Panc1 (cell line): ENCODE data around the gene PIGS. TPM values are rescaled to one million over a fixed set of nuclear protein-coding genes. Genes with fewer than 3 reads are reported as not detected.

Source experiments
- ATAC-seq: fragments of 200-7000 bp; cut with Tn5 transposase; 2 replicates; pipeline ENCODE4 v1.9.1; 2020; ENCODE audit warnings: mild to moderate bottlenecking, moderate library complexity
- BruUV-seq: library from RNA; stranded (reverse); fragments of 400-500 nt; replicated peaks from 2 replicates; lab custom pipeline; 2021; lab: Mats Ljungman, UMichigan
- CTCF ChIA-PET: fragments of 300-600 bp; sonication (Branson Sonifier 250); formaldehyde crosslinking; loops from one replicate; lab custom pipeline; 2022; ENCODE audit warnings: antibody characterized with exemption; lab: Charles Lee
- POLR2A ChIA-PET: fragments of 300-600 bp; sonication (Branson Sonifier 250); formaldehyde crosslinking; loops from one replicate; lab custom pipeline; 2022; ENCODE audit warnings: antibody characterized with exemption; lab: Charles Lee
- DNase-seq: peaks from one replicate; pipeline ENCODE4 v3.0.0-alpha.2; 2010; ENCODE audit warnings: low read depth, low spot score
- H3K27ac ChIP-seq: 2 replicates; pipeline ENCODE4 v1.5.1; 2011; ENCODE audit warnings: mild to moderate bottlenecking, low read length, inconsistent platforms
- H3K27me3 ChIP-seq: fragments of 200-500 bp; sonication (Bioruptor generic); 2 replicates; pipeline ENCODE4 v1.6.0; 2014; ENCODE audit warnings: low read length, inconsistent platforms; ENCODE audit not compliant: control insufficient read depth, insufficient read depth
- H3K36me3 ChIP-seq: fragments of 200-500 bp; sonication (Bioruptor generic); 2 replicates; pipeline ENCODE4 v1.5.1; 2014; ENCODE audit warnings: inconsistent platforms, mild to moderate bottlenecking, low read length, moderate library complexity; ENCODE audit not compliant: control insufficient read depth, insufficient read depth
- H3K4me1 ChIP-seq: 2 replicates; pipeline ENCODE4 v1.5.1; 2011; ENCODE audit warnings: inconsistent platforms, mild to moderate bottlenecking, low read length, moderate library complexity; ENCODE audit not compliant: control insufficient read depth, insufficient read depth
- H3K4me3 ChIP-seq, 2 experiments: 2 replicates each; pipeline ENCODE4 v1.5.1; 2011 to 2012; ENCODE audit warnings: low read depth in 2 of 2, low read length in 2 of 2, mild to moderate bottlenecking in 2 of 2, inconsistent platforms in 1 of 2, moderate library complexity in 1 of 2
- H3K9me3 ChIP-seq: fragments of 200-500 bp; sonication (Bioruptor generic); 2 replicates; pipeline ENCODE4 v1.5.1; 2014; ENCODE audit warnings: low read depth, mild to moderate bottlenecking, inconsistent platforms, low read length, moderate library complexity; ENCODE audit not compliant: control insufficient read depth, insufficient read depth
- POLR2AphosphoS5 ChIP-seq: IDR thresholded peaks from 2 replicates; pipeline ENCODE4 v1.6.1; 2012; ENCODE audit warnings: mild to moderate bottlenecking, low read depth, low read length, moderate library complexity
- SIN3A ChIP-seq: IDR thresholded peaks from 2 replicates; pipeline ENCODE4 v1.6.1; 2012; ENCODE audit warnings: low read depth, mild to moderate bottlenecking, low read length, moderate library complexity, borderline replicate concordance; ENCODE audit not compliant: insufficient read depth
- TCF7L2 ChIP-seq: IDR thresholded peaks from 2 replicates; pipeline ENCODE4 v1.6.1; 2011; ENCODE audit warnings: mild to moderate bottlenecking, low read depth, low read length, inconsistent platforms
- in situ Hi-C: cut with HindIII; loops from 2 replicates; pipeline ENCODE4 v1.10.0; 2016; ENCODE audit warnings: low sequenced_read_pairs, low pct_unique_long_range_greater_than_20kb
- intact Hi-C: fragments of 100-400 bp; cut with micrococcal nuclease; formaldehyde crosslinking; loops from one replicate; pipeline ENCODE4 v1.10.0; 2022; ENCODE audit not compliant: unreplicated experiment
- total RNA-seq: library from RNA; stranded (reverse); gene quantifications from one replicate; pipeline ENCODE4 v1.2.1, GENCODE V29; 2021; ENCODE audit not compliant: unreplicated experiment
- TF ChIP-seq, protein P1 (sequence below): fragments of 450-650 bp; IDR thresholded peaks from 2 replicates; pipeline ENCODE4 v1.5.1; 2017; ENCODE audit warnings: mild to moderate bottlenecking
- TF ChIP-seq, protein P2 (sequence below), 2 experiments: IDR thresholded peaks; 2 replicates each; pipeline ENCODE4 v1.6.1; 2011 to 2012; ENCODE audit warnings: low read depth in 2 of 2, control low read depth in 1 of 2, low read length in 1 of 2, mild to moderate bottlenecking in 1 of 2, moderate library complexity in 1 of 2; ENCODE audit not compliant: insufficient read depth in 1 of 2

Gene PIGS
- total RNA-seq, 1 experiment from 2014 or later = 78.8 TPM

DNA sequence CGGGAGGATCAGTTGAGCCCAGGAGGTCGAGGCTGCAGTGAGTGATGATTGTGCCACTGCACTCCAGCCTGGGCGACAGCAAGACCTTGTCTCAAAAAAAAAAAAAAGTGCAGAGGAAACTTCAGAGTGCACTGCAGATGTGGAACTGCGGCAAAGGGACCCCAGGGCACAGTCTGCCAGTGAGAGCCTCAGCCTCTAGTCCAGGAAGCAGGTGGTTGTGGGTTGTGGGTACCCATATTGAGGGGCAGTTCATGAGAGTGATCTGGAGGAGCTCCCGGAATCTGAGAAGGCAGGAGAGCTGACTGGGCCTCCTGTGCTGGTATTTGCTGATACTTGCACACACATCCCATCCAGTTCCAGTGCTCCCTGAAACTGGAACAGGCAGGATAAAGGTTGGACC is 52.1 kb downstream of the PIGS start:
- no peak for TF ChIP-seq POLR2AphosphoS5
- TF ChIP-seq, protein P1, sequence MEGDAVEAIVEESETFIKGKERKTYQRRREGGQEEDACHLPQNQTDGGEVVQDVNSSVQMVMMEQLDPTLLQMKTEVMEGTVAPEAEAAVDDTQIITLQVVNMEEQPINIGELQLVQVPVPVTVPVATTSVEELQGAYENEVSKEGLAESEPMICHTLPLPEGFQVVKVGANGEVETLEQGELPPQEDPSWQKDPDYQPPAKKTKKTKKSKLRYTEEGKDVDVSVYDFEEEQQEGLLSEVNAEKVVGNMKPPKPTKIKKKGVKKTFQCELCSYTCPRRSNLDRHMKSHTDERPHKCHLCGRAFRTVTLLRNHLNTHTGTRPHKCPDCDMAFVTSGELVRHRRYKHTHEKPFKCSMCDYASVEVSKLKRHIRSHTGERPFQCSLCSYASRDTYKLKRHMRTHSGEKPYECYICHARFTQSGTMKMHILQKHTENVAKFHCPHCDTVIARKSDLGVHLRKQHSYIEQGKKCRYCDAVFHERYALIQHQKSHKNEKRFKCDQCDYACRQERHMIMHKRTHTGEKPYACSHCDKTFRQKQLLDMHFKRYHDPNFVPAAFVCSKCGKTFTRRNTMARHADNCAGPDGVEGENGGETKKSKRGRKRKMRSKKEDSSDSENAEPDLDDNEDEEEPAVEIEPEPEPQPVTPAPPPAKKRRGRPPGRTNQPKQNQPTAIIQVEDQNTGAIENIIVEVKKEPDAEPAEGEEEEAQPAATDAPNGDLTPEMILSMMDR = no peak
- TF ChIP-seq SIN3A = no peak
- Histone ChIP-seq H3K36me3 (no peaks in the 10 kb centered on the region), H3K27ac (no peak overlapping the region), H3K4me3 (no peak overlapping the region), H3K27me3 (peaks cover 2% of the 10 kb centered on the region; the same call in 1 of the 2 replicates), H3K9me3 (no peaks in the 10 kb centered on the region), H3K4me1 (no peaks in the 10 kb centered on the region)
- intact Hi-C loops (no loop called here), in situ Hi-C loops (no loop called here)
- ChIA-PET POLR2A (no interaction called here), CTCF (no interaction called here)
- DNase-seq (no peak), ATAC-seq (no peak)
- BruUV-seq = no TSS peak

DNA sequence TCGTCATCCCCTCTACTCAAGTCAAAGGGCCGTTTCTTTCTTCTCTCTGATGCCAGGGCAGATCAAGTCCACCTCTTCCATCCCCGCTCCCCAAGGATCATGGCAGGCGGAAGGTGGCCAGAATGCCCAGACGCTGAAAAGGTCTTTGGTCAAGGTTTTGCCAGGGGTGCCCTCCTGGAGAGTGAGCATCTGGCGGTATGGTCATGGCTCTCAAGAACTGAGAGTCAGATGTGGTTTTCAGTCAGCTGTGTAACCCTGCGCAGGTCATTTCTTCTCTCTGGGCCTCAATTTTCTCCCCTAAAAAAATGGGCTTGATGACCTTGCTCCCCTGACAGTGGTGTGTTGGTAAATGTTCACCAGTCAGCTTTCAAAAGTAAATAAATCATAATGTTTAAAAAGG is 52.7 kb downstream of the PIGS start:
- no peaks in the 10 kb centered on the region for H3K36me3 ChIP-seq
- peaks cover 2% of the 10 kb centered on the region; the same call in 1 of the 2 replicates for H3K27me3 ChIP-seq
- DNase-seq = no peak
- no peak overlapping the region for H3K4me3 ChIP-seq
- CTCF ChIA-PET = no interaction called here
- no peaks in the 10 kb centered on the region for H3K4me1 ChIP-seq
- H3K9me3 ChIP-seq = no peaks in the 10 kb centered on the region
- BruUV-seq = no TSS peak
- intact Hi-C loops (no loop called here), in situ Hi-C loops (no loop called here)
- no peak for ATAC-seq
- TF ChIP-seq SIN3A (no peak), TCF7L2 (no peak), POLR2AphosphoS5 (no peak)
- TF ChIP-seq, protein P1 = no peak
- TF ChIP-seq, protein P2, sequence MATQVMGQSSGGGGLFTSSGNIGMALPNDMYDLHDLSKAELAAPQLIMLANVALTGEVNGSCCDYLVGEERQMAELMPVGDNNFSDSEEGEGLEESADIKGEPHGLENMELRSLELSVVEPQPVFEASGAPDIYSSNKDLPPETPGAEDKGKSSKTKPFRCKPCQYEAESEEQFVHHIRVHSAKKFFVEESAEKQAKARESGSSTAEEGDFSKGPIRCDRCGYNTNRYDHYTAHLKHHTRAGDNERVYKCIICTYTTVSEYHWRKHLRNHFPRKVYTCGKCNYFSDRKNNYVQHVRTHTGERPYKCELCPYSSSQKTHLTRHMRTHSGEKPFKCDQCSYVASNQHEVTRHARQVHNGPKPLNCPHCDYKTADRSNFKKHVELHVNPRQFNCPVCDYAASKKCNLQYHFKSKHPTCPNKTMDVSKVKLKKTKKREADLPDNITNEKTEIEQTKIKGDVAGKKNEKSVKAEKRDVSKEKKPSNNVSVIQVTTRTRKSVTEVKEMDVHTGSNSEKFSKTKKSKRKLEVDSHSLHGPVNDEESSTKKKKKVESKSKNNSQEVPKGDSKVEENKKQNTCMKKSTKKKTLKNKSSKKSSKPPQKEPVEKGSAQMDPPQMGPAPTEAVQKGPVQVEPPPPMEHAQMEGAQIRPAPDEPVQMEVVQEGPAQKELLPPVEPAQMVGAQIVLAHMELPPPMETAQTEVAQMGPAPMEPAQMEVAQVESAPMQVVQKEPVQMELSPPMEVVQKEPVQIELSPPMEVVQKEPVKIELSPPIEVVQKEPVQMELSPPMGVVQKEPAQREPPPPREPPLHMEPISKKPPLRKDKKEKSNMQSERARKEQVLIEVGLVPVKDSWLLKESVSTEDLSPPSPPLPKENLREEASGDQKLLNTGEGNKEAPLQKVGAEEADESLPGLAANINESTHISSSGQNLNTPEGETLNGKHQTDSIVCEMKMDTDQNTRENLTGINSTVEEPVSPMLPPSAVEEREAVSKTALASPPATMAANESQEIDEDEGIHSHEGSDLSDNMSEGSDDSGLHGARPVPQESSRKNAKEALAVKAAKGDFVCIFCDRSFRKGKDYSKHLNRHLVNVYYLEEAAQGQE (IDR thresholded peaks at IDR 0.05; ENCODE audit: insufficient read depth in 1 of 2, low read depth in 2 of 2, low read length in 1 of 2) = no peak
- H3K27ac ChIP-seq = no peak overlapping the region
- POLR2A ChIA-PET = no interaction called here
